Measurements from ENCODE around the gene DIAPH2.

DIAPH2 gene

DNA sequence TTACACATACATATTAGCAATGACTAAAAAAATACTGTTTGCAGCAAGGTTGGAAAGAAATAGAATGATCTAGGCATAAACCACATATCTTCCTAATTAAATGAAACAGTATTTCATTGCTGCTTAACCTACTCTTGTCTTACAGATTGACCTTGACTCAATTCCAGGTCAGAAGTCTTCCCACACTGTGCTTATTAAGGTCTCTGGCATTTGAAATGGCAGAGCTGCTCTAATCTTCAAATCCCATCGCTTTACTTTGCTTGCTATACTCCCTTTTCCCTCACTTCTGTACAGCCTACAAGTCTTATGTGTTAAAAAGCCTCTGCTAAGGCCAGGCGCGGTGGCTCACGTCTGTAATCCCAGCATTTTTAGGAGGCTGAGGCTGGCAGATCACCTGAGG, 623.5 kb downstream of the DIAPH2 start:
- DNase-seq (ENCODE audit: low read depth in 2 of 2): no peak

DNA sequence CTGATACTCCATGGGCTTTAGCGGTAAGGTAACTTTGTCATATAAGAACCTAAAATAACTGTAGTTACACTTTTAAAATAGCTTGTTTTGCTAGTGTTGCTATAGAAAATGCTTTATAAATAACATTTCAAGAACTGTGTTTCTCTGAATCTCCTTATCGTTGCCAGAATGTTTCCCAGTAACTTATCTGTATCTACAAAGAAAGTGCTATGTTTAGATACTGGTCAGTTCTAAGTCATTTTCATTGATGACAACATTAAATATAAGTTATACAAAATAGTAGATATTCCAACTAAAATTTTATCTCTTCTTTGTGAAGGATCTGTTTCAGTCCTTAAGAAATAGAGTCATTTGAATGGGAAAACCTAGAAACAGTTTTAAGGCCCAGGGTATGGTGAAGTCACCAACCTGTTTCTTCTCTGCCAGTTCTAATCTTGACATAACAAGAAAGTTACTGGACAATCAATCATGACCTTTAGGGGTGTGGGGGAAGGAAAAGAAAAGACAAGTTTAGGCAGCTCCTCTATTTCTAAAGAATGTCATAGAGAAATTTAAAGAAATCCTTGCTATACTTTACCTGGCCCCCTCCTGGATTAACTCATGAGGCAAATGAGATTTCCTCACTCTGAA, 625.0 kb downstream of the DIAPH2 start:
- DNase-seq (ENCODE audit: low read depth in 2 of 2): no peak

DNA sequence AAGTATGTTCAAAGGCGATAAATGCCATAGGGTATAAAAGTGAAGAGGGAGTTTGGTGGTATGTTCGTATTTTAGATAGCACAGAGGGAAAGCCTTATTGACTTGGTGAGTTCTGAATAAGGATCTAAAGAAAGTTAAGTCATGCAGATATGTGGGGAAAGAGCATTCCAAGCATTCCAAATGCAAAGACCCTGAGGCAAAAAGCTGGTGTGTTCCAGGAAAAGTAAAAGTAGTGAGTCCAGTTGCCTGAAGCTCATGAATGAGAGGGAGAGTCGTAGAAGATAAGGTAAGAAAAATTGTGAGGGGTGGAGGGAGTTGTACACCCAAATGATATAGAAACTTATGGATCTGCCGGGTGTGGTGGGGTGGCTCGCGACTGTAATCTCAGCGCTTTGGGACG, 625.7 kb downstream of the DIAPH2 start:
- no peak for DNase-seq (ENCODE audit: low read depth in 2 of 2)

DNA sequence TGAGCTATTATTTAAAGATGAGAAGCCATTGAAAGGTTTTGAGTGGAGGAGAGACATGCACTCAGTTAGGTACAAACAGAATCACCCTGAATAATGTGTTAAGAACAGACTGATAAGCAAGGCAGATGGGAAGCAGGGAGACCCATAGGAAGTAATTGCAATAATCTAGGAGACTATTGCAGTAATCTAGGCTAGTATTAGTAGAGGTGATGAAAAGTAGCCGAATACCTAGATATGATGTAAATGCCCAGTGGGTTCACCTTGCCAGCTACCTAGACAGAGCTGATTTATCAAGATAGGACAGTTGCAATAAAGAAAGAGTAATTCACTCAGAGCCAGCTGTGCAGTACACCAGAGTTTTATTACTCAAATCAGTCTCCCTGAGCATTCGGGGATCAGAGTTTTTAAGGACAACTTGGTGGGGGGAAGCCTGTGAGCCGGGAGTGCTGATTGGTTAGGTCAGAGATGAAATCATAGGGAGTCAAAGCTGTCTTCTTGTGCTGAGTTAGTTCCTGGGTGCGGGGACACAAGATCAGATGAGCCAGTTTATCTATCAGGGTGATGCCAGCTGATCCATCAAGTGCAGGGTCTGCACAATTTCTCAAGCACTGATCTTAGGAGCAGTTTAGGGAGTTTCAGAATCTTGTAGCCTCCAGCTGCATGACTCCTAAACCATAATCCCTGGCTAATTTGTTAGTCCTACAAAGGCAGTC, 626.6 kb downstream of the DIAPH2 start:
- DNase-seq (ENCODE audit: low read depth in 2 of 2): no peak

DNA sequence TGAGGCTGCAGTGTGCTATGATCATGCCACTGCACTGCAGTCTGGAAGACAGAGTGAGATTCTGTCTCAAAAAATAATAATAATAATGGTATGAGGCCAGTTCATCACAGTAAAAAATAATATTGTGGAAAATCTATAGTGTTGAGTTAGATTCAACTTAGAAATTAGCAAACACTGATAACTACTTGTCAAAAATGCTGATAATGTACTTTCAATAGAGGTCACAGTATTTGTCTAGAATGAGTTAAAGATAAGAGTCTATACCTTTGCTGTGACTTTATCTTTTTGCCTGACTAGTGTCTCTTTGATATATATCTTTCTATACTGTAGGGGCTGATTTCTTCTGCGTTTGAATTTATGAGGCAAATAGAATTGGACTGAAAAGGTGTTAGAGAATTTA, 629.7 kb downstream of the DIAPH2 start:
- no peak for DNase-seq (ENCODE audit: low read depth in 2 of 2)

DNA sequence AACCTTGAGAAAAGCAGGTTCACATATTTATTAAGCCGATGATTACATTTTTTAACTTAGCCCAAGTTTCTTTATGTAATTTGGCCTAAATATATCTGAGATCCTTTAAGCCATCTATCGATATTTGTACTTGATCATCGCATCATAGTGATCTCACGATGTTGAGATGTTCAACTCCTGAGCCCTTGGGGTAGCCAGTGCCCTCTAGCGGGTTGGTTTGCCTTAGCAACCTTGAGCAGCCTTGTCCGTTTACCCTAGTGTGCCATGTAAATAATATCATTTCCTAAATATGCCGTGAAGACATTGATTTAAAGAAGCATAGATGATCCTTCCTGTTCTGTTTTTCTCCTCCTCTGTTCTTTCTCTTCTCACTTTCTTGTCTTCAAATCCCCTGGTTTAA, 631.3 kb downstream of the DIAPH2 start:
- no peak for DNase-seq (ENCODE audit: low read depth in 2 of 2)

DNA sequence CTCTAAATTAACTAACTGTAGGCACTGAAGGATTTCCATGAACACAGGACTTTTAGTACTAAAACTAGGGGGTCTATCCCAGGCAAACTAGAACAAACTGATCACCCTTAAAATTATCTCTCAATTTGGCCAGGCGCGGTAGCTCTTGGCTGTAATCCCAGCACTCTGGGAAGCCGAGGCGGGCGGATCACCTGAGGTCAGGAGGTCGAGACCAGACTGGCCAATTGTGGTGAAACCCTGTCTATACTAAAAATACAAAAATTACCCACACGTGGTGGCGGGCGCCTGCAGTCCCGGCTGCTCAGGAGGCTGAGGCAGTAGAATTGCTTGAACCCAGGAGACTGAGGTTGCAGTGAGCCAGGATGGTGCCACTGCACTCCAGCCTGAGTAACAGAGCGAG, 635.7 kb downstream of the DIAPH2 start:
- DNase-seq (ENCODE audit: low read depth in 2 of 2): no peak

DNA sequence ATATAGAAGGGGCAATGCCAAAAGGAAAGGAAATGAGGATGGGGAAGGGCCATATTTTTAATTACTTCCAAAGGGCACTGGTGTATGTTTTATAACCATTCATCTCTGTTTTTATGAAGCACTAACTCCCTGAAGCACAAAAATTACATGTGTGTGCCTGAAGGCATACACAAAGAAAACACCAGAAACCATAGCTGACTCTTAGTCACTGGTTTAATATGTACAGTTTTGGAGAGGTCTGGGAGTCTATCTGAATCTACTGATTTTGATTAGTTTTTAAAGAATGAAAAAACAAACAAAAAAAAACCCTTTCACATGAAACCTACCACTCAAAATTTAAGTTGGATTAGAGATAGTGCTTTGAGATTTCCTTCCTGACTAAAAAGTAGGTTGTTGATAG, 637.8 kb downstream of the DIAPH2 start:
- DNase-seq (ENCODE audit: low read depth in 2 of 2): no peak

DNA sequence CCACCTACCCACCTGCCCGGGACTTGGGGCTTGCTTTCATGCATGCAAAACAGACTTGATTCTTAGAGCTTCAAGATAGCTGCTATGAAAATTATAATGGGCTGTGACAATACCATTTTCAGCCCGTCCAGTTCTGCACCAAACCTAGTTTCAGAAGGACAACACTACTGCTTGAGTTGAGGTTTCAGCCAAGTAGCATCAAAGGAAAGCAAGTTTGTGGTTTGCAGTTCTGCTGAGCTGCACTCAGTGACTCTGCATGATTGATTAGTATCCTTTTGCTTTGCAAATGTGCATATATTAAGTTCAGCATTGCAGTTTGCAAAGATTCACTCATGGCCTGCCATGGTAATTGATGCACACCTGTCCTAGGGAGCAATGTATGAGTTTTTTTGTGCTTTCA, 641.8 kb downstream of the DIAPH2 start:
- DNase-seq (ENCODE audit: low read depth in 2 of 2): no peak

DNA sequence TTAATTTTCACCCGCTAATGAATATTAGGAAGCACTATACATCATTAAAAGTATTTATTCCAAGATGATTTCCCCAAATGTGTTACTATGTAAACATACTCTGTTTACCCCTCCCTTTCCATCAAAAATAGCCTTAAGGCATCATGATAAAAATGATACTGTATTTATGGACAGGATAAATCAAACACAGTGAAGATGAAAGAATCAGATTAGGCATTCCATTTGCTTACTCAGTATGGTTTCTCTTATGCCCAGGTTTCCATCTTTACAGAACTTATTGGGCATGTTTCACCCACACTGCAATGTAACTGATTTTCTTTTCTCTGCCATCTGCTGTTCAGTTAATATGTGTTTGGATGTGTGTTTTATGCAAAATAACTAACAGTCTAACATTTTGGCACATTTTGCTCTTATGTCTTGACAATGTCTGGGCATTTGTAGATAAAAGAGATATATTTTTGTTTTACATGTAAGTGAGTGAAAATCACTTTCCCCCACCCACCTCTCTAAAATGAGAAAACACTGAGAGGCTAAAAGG, 644.3 kb downstream of the DIAPH2 start:
- DNase-seq (ENCODE audit: low read depth in 2 of 2): no peak

DNA sequence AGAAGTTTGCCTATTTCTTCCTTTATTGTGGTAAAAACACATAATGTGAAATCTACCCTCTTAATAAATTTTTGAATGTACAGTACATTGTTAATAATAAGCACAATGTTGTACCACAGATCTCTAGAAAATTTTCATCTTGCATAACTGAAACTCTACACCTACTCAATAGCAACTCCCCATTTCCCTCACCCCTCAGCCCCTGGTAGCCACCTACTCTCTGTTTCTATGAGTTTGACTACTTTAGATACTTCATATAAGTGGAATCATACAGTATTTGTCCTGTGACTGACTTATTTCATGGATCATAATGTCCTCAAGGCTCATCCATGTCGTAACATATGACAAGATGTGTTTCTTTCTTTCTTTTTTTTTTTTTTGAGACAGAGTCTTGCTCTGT, 645.5 kb downstream of the DIAPH2 start:
- no peak for DNase-seq (ENCODE audit: low read depth in 2 of 2)

DNA sequence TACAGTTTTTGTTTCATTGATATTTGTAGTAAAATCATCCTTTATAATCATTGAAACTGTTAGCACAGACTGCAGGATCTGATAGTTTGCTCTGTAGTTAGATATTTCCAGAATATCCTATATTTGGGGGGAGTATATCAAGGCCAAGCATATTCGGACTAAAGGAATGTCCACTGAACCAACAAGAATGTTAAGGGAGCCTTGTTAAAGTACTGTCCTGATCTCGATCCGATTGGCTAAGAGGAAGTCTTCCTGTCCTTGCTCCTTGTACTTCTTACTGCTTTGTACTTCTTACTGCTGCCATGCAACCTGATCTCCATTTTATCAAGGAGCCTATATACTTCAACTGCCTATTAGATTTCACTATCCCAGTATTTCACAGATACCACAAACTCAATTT, 648.3 kb downstream of the DIAPH2 start:
- DNase-seq (ENCODE audit: low read depth in 2 of 2): no peak

DNA sequence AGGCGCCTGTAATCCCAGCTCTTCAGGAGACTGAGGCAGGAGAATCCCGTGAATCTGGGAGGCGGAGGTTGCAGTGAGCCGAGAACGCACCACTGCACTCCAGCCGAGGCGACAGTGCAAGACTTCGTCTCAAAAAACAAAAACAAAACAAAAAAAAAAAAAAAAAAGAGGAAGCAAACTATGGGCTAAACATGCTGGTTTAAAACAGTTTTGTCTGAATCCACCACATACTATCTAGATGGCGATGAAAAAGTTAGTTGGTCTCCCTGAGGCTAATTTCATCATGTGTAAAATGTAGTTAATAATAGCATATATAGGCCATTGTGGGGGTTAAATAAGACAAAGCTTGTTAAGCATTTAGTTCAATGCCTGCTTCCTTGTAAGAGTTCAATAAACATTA, 650.2 kb downstream of the DIAPH2 start:
- no peak for DNase-seq (ENCODE audit: low read depth in 2 of 2)

DNA sequence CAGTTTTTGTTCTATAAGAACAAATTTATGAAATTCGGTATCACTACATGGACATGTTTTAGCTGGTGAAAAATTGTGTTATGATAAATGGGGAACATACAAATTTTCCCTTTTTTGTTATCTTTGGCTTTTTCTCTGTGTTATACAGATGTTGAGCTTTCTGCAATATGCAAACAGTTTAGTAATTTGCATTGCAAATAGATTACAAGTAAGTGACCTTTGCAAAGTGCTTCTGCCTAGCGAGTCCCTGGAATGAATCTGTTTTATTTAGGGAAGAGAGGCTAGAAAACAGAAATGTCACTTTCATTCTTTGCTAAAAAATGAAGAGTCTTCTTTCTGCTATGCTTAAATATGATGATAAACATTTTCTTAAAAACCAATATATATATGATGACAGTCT, 660.1 kb downstream of the DIAPH2 start:
- DNase-seq (ENCODE audit: low read depth in 2 of 2): no peak

DNA sequence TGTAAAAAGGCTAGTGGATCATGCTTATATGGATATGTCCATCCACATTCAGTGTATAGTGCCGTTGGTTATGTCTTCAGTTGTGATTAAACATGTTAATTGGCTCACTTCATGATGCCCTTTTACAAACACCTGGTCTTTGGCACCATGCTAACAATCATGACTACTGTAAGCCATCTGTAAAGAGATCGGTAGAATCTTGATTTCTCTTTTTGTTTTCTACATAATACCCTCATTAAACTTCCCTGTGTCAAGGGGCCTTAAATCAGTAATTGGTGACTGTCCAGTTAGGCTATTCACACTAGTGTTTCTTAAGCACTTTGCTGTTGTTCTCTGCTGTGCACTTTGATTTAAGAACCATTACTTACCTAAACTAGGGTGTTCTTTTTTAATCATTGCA, 674.3 kb downstream of the DIAPH2 start:
- no peak for DNase-seq (ENCODE audit: low read depth in 2 of 2)

DNA sequence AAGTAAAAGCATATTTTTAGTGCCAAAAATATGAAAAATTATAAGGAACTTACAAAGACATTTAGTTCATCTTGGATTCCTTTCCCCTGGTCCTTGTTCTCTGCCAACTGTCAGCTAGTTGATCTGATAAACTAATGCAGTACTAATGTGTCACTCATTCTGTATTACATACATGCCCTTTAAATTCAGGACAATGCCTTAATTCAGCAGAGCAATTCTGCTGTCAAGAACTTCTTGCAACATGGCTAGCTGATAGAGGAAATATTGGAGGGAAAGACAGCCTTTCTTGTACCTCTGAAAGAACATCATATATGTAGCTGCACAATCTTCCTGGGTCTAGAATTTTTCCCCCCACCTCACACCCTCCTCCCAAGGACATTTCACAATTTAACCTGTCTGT, 679.2 kb downstream of the DIAPH2 start:
- DNase-seq (ENCODE audit: low read depth in 2 of 2): no peak

DNA sequence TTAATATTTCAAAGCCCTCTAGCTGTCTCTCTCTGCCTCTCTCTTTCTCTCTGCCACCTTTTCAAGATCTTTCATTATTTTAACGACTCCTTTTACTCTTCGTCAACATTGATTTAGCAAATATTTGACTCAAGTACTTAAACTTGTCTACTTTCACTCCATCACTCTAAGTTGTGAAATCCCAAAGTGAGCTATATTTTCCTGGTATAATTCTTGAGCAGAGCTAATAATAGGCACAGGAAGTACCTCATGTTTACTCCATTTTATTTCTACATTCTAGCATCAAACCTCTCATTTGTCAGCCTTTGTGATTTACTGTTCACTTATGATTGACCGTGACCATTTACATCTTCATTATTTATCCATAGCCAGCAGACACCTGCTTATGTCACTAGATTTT, 681.6 kb downstream of the DIAPH2 start:
- DNase-seq (ENCODE audit: low read depth in 2 of 2): no peak

DNA sequence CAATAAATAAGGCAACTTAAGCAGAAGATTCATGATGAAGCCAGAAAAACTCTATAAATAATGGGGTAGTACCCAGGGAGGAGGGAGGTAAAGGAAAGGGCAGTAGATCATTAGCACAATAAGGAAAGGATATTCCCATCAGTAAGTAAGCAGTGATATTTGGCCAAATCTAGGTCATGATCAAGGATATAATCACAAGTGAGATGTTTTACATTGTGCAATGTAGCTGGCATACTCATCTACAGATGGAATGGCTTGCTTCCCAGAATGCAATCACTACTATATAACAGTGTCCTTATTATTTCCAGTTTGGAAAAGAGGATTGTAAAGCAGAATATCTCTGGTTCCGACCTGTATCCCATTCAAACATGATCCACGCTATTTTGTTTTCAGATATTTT, 682.5 kb downstream of the DIAPH2 start:
- no peak for DNase-seq (ENCODE audit: low read depth in 2 of 2)

DNA sequence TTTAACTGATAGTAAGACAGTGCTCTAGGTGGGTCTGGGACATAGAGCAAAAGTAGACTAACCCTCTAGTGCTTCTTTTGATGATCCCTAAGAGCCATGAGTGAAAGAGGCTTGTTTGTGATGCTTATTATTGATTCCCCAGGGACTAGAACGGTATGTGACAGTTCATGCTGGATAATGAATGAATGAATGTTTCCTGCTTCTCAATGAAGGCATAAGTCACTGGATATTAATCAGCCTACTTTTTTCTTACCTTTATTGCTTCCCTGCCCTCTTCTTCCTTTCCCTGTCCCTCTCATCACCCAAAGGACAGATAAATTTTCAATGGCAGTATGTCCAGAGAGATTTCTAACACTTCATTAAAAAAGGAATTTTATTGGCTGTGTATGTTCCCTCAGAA, 685.3 kb downstream of the DIAPH2 start:
- no peak for DNase-seq (ENCODE audit: low read depth in 2 of 2)

DNA sequence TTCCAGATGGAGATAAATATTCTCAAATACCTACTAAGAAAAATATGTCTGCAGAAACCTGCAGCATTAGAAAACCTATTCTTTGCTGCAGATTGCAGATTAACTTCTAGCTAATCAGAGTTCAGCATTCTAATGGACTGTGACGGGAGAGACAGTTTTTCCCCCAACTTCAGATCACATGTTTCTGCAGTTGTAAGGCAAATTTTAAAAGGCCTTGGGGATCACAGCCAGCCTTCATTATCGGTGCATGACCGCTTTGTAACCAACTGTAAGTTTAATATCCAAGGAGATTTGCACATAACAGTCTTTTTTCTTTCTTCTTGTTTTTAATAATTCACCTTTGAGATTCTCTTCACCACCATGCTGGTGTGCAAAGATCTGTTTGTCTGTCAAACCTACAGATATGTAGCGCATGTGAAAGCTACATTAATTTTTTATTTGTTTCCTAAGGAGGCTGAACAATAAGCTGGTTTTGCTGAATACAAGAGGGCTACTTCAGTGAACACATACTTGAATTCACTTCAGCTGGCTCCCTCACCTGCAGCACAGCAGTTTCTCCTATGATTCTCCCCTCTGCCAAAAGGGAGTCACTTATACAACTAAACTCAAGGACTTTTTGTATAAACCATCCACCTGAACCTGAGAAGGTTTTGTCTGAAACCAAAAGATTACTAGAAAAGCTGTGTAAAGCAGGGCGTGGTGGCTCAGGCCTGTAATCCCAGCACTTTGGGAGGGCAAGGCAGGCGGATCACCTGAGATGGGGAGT, 687.5 kb downstream of the DIAPH2 start:
- DNase-seq (ENCODE audit: low read depth in 2 of 2): no peak

DNA sequence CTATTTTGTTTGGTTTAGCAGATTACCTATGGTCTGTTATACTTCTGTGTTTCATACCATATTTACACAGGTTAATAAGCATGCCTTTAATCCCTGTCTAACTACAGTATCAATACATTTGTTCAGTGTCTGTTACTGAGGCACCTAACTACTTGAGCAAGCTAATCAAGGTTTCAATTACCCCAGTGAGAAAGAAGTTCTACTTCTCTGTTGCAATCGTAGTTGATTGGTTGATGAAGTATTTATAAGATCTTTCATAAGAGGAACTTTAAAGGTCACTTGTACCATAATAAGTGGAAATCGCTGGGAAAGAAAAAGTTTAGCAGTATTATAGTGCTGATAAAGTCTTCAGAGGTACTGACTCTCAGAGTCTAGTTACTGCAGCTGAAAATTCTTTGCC, 689.6 kb downstream of the DIAPH2 start:
- DNase-seq (ENCODE audit: low read depth in 2 of 2): no peak

DNA sequence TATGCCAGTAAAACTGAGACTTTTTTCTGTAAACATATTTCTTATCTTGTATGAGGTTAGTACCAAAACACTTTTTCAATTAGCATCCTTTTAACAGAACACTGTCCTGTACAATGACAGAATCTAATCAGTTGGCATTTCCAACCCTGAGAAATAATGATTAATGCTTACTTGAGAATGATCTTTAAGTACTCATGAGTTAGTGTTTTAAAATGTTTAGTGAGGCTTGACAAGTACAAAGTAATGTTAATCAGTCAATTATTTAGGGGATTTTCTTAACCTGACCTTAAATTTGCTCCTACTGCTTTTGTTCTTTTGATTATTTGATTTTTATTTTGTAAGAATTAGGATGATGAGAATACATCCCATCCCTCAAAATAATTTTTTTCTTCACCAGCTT, 695.6 kb downstream of the DIAPH2 start:
- no peak for DNase-seq (ENCODE audit: low read depth in 2 of 2)

DNA sequence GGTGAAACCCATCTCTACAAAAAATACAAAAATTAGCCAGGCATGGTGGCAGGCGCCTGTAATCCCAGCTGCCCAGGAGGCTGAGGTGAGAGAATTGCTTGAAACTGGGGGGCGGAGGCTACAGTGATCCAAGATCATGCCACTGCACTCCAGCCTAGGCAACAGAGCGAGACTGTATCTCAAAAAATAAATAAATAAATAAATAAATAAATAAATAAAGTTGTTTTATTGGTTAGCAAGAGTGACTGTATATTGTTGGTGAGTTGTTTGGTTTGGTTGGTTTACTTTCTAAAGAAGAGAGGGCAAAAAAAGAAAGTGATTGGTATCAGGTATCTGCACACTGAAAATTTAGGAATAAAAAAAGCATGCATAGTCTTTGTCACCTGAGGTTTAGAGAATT, 700.0 kb downstream of the DIAPH2 start:
- DNase-seq (ENCODE audit: low read depth in 2 of 2): no peak
